Left lung (tissue), 10 donors: ENCODE data around the gene PRSS36. TPM values are rescaled to one million over a fixed set of nuclear protein-coding genes. Genes with fewer than 3 reads are reported as not detected.

ENCODE experiments used
- ATAC-seq: fragments of 200-7000 bp; cut with Tn5 transposase; one replicate; pipeline ENCODE4 v1.9.1; 2020; ENCODE audit warnings: moderate library complexity
- DNase-seq, 4 donors: peaks; one replicate each; pipeline ENCODE4 v3.0.0-alpha.2; 2013 to 2020
- H3K27ac ChIP-seq, 2 donors: fragments of 200-600 bp; sonication (generic) in 1 of 2; one replicate each; pipeline versions ENCODE4 v1.5.0 to v1.8.0; 2020 to 2021
- H3K27me3 ChIP-seq, 2 donors: fragments of 200-600 bp; sonication (generic) in 1 of 2; one replicate each; pipeline versions ENCODE4 v1.5.0 to v1.8.0; 2020 to 2021
- H3K36me3 ChIP-seq, 2 donors: fragments of 200-600 bp; sonication (generic) in 1 of 2; one replicate each; pipeline versions ENCODE4 v1.5.0 to v1.8.0; 2020 to 2021
- H3K4me1 ChIP-seq, 2 donors: fragments of 200-600 bp; one replicate each; pipeline ENCODE4 v1.8.0; 2021
- H3K4me3 ChIP-seq, 2 donors: fragments of 200-600 bp; sonication (generic) in 1 of 2; one replicate each; pipeline versions ENCODE4 v1.5.0 to v1.8.0; 2020 to 2021; ENCODE audit warnings: mild to moderate bottlenecking in 1 of 2
- H3K9me3 ChIP-seq, 2 donors: fragments of 200-600 bp; sonication (generic) in 1 of 2; one replicate each; pipeline versions ENCODE4 v1.5.0 to v1.8.0; 2020 to 2021
- CTCF ChIP-seq, 2 donors: fragments of 200-600 bp; sonication (generic) in 1 of 2; IDR thresholded peaks; one replicate each; pipeline versions ENCODE4 v1.5.0 to v1.8.0; 2021; ENCODE audit warnings: antibody characterized with exemption in 2 of 2
- intact Hi-C, 2 donors: fragments of 100-400 bp; cut with DNase I; formaldehyde crosslinking; loops; one replicate each; pipeline versions ENCODE4 v1.11.2 to v1.14.2; 2022
- polyA plus RNA-seq, 6 donors: library from polyadenylated mRNA; unstranded; fragments of 120-200 nt; gene quantifications; one replicate each; pipeline ENCODE4 v1.2.1, GENCODE V29; 2013; ENCODE audit not compliant: insufficient read length in 6 of 6
- total RNA-seq, 2 donors: library from RNA; stranded (reverse); fragmentation: NEBNext Ultra II Directional; extraction: Animal tissue kit (Norgen Biotek cat#: 25700); gene quantifications; one replicate each; pipeline ENCODE4 v1.2.1, GENCODE V29; 2021
- donor health status: DM: no; HTN: yes; CAD: no.
- donor health status: DM: no; HTN: no; CAD: no.

Gene PRSS36
- total and polyA plus RNA-seq, 8 donors, result 0.70 to 5.8 (median 2.1) TPM

- Histone ChIP-seq H3K4me3 (no peak overlapping the region), H3K9me3 (no peaks in the 10 kb centered on the region), H3K27me3 (no peaks in the 10 kb centered on the region), H3K27ac (no peak overlapping the region), H3K4me1 (peaks cover 0 to 19% of the 10 kb centered on the region in 2 donors), H3K36me3 (peaks cover 0 to 91% of the 10 kb centered on the region in 2 donors)
- no peak for TF ChIP-seq CTCF (IDR thresholded peaks at IDR 0.05)
- DNase-seq (no peak), ATAC-seq (no peak)
- intact Hi-C loops, result no loop called here
These were observed 45.0 kb upstream of the PRSS36 start for GRCh38 chr16:31194898-31195297.

- no peak overlapping the region for H3K4me3 ChIP-seq
- no peak for TF ChIP-seq CTCF (IDR thresholded peaks at IDR 0.05)
- ATAC-seq (no peak), DNase-seq (no peak)
- intact Hi-C loops, result no loop called here
- H3K36me3 ChIP-seq, result peaks cover 0 to 93% of the 10 kb centered on the region in 2 donors
- no peak overlapping the region for H3K27ac ChIP-seq
- peaks cover 0 to 15% of the 10 kb centered on the region in 2 donors for H3K4me1 ChIP-seq
- no peaks in the 10 kb centered on the region for H3K9me3 ChIP-seq
- H3K27me3 ChIP-seq, result no peaks in the 10 kb centered on the region
These were observed 44.0 kb upstream of the PRSS36 start for GRCh38 chr16:31193874-31194273.

GRCh38 chr16:31192856-31193642 is 43.2 kb upstream of the PRSS36 start:
- H3K4me1 ChIP-seq, result peaks cover 0 to 17% of the 10 kb centered on the region in 2 donors
- peaks cover 0 to 95% of the 10 kb centered on the region in 2 donors for H3K36me3 ChIP-seq
- no peak for ATAC-seq
- intact Hi-C loops, result no loop called here
- no peak for DNase-seq
- no peaks in the 10 kb centered on the region for H3K27me3 ChIP-seq
- no peak for TF ChIP-seq CTCF (IDR thresholded peaks at IDR 0.05)
- no peak overlapping the region for H3K4me3 ChIP-seq
- no peak overlapping the region for H3K27ac ChIP-seq
- H3K9me3 ChIP-seq, result no peaks in the 10 kb centered on the region

GRCh38 chr16:31191697-31192428 is 42.0 kb upstream of the PRSS36 start:
- intact Hi-C loops, result no loop called here

More at GRCh38 chr16:31191697-31192428, 42.0 kb upstream of the PRSS36 start:
- no peak overlapping the region for H3K4me3 ChIP-seq
- peaks cover 0 to 22% of the 10 kb centered on the region in 2 donors for H3K4me1 ChIP-seq
- ATAC-seq (no peak), DNase-seq (no peak)
- H3K27ac ChIP-seq, result no peak overlapping the region
- no peak for TF ChIP-seq CTCF (IDR thresholded peaks at IDR 0.05)
- H3K27me3 ChIP-seq, result no peaks in the 10 kb centered on the region
- H3K36me3 ChIP-seq, result peaks cover 4 to 100% of the 10 kb centered on the region in 2 donors
- no peaks in the 10 kb centered on the region for H3K9me3 ChIP-seq
